Retinal pigment epithelial cell (primary cell): ENCODE data around the gene MEF2C.
A peak's percentile ranks its signal among the peaks of the same experiment; 100 is the strongest.

Experiments used
- DNase-seq: peaks from one replicate; pipeline ENCODE4 v3.0.0-alpha.2; 2010; ENCODE audit warnings: low read depth
- H3K4me3 ChIP-seq: 2 replicates; pipeline ENCODE4 v1.5.1; 2011; ENCODE audit warnings: mild to moderate bottlenecking, low read length, control low read depth, moderate library complexity
- TF ChIP-seq, protein P1 (sequence below): conservative IDR thresholded peaks from 2 replicates; pipeline ENCODE4 v1.5.1; 2011; ENCODE audit warnings: low read depth, low read length, control low read depth, inconsistent platforms

The MEF2C gene

GRCh38 chr5:88883059-88883835 lies at the start of gene MEF2C:
Gene MEF2C (minus strand): TSS chr5:88883184. CDS start chr5:88823788, 59,396 bp downstream.
- DNase-seq, result no peak
- peak within 1 kb of the TSS; percentile 77 for H3K4me3 ChIP-seq
- TF ChIP-seq, protein P1, sequence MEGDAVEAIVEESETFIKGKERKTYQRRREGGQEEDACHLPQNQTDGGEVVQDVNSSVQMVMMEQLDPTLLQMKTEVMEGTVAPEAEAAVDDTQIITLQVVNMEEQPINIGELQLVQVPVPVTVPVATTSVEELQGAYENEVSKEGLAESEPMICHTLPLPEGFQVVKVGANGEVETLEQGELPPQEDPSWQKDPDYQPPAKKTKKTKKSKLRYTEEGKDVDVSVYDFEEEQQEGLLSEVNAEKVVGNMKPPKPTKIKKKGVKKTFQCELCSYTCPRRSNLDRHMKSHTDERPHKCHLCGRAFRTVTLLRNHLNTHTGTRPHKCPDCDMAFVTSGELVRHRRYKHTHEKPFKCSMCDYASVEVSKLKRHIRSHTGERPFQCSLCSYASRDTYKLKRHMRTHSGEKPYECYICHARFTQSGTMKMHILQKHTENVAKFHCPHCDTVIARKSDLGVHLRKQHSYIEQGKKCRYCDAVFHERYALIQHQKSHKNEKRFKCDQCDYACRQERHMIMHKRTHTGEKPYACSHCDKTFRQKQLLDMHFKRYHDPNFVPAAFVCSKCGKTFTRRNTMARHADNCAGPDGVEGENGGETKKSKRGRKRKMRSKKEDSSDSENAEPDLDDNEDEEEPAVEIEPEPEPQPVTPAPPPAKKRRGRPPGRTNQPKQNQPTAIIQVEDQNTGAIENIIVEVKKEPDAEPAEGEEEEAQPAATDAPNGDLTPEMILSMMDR, result no peak

DNA sequence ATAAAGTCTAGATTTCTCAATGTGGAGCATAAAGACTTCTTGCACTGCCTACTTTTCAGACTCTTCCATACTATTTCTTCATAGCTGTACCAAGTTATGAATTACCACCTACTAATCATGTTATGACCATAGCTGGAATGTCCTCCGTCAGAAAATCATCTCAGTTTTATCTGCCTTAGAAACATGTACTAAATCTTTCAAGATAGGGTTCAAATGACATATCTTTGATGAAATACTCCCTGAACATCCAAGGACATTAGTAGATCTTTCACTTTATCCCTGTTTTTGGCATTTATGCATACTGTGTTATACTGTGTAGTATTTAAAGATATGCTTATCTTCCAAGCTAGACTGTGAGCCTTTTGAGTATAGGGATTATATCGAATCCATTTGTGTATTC lies 49.6 kb upstream of the MEF2C start:
- H3K4me3 ChIP-seq, result no peak overlapping the region
- TF ChIP-seq, protein P1, result no peak
- DNase-seq, result no peak

- no peak overlapping the region for H3K4me3 ChIP-seq
- TF ChIP-seq, protein P1, result no peak
- DNase-seq, result no peak
Measured at GRCh38 chr5:88930335-88930734, 47.4 kb upstream of the MEF2C start.

- TF ChIP-seq, protein P1, result no peak
- H3K4me3 ChIP-seq, result no peak overlapping the region
- DNase-seq, result no peak
Measured at GRCh38 chr5:88929385-88929784, 46.4 kb upstream of the MEF2C start.

GRCh38 chr5:88926774-88927173 lies 43.8 kb upstream of the MEF2C start:
- no peak overlapping the region for H3K4me3 ChIP-seq
- DNase-seq, result no peak
- TF ChIP-seq, protein P1, result no peak

DNA sequence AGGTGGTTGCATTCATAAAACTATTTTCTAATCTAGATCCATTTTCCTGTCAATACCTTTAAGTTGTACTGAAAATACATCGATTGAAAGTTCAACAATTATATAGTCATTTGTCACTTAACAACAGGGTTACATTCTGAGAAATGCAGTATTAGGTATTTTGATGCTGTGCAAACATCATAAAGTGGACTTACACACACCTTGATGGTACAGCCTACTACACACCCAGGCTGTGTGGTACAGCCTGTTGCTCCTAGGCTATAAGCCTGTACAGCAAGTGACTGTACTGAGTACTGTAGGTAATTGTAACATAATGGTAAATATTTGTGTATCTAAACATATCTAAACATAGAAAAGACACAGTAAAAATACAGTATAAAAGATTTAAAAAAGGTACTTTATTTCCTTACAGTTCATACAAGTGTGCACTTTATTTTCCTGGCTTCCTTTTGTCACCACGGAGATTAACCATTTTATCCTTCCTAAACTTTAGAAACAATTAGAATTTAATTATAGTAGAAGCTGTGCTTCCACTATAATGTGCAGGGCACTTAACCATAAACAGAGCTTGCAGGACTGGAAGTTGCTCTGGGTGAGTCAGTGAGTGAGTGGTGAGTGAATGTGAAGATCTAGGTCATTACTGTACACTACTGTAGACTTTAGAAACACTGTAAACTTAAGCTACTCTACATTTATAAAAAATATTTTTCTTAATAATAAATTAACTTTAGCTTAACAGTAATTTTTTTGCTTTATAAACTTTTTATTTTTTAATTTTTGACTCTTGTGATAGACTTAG lies 42.9 kb upstream of the MEF2C start:
- no peak for DNase-seq
- TF ChIP-seq, protein P1, result no peak
- no peak overlapping the region for H3K4me3 ChIP-seq
